CD4-positive, alpha-beta T cell treated with Interferon alpha-2 for 1 hour (primary cell): ENCODE data around the gene TNIK.
"Not testable (repeated sequence)": the region's sequence is repeated elsewhere in the genome, so short reads cannot be mapped to it uniquely, and the experiment has no call there.

Experiments
- DNase-seq, 2 donors: peaks; one replicate each; pipeline ENCODE4 v3.0.0-alpha.2; 2020 to 2022

The TNIK gene

DNA sequence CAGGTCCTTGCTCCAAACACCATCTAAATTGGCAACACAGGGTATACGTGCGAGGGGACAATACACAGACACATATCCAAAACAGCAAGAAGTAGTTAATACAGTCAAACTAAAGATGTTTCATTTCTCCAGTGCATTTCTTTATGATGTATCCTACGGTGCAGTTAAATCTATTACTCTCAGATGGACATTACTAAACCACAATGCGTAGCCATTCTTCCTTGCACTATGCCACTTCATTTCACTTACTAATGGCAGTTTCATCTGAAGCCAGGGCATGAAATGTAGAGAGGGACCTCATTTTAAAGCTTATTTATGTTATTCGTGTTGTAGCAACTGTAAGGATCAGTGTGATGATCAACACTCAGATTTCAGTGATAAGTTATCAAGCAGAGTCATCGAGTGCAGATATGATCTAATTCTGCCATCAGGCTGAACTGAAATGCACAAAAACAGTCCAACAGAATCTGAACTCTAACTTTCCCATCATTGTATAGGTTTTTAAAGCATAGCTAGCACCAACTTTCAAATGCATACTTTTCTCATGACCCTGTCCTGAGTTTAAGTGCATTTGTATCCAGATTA is 14.5 kb downstream of the TNIK start:
- DNase-seq: no peak

DNA sequence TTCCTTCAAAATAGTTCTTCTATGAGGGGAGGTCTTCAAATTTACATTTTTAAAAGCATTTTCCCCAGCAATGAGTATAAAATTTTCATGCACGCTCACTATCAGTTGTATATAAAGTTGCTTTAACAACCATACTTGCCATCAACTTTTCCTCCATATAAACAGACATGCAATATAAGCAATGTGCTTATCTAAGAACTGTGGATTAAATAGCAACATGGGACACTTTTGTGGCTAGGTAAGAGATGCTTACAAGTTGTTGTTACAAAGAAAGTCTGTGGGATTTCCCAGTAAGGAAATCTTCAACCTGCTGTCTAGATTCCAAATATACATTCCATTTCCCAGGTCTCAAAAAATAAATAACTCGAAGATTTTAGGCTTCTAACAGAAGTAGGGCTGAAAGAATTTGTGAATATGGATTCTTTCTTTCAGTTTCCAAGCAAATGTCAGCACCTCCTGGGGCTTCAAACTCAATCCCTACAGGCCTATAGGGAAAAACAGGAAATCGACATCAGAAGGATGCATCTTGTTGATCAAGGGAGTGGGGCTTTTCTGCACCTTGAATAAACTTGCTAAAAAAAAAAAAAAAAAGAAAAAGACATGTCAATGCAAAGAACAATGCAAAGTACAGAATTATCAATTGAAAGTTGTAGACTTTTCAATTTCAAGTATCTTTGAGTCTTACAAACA is 16.1 kb downstream of the TNIK start:
- DNase-seq: no peak

DNA sequence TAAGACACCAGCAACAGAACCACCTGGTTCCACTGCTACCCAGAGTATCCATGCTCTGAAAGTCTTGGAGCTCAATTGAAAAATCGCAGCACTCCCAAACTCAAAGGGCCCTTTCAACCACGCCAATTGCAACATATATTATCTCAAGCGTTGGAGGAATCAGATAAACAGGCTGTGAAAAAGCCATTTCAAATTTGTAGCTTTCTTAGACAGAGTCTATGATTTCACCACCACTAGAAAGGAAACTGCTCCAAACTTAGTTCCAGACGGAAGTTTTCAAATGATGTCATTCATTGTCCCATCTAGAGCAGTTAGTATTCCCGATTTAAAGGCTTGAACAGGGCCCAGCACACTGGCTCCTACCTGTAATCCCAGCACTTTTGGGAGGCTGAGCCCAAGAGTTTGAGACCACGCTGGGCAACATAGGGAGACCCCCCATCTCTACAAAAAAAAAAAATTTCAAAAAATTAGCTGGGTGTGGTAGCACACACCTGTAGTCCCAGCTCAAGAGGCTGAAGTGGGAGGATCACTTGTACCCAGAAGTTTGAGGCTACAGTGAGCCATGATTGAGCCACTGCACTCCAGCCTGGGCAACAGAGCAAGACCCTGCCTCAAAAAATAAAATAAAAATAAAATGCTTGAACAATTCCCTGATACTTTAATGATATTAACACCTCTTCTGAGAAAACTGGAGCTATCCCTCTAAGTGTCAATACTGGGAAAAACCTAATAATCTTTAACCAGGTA is 16.8 kb downstream of the TNIK start:
- DNase-seq: no peak

DNA sequence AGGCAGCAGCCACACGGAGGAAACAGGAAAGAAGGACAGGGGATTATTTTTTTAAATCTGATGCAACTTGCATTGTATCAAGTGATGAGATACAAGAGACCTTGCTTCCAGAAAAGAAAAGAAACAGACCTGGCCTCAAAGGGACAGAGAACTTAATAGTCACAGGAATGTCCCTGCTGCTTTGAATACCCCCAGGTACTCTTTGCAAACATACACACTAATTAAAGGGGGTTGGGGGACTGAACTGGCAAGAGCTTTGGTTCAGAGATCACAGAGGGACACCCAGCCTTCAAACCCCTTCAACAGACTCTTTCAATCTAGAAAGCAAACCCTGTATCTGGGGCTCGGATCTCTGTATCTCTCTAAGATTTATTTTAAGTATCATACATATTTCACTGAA is 18.0 kb downstream of the TNIK start:
- DNase-seq: no peak

DNA sequence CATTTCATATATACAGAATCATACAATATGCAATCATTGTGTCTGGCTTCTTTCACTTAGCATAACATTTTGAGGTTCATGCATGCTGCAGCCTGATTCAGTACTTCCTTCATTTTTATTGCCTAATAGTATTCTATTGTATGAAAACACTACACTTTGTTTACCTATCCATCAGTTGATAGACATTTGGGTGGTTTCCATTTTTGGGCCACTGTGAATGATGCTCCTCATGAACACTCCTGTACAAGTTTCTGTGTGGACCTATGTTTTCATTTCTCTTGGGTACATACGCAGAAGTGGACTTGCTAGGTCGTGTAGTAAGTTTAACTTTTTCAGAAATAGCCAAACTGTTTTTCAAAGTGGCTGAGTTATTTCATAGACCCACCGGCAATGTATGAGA is 18.8 kb downstream of the TNIK start:
- no peak for DNase-seq

DNA sequence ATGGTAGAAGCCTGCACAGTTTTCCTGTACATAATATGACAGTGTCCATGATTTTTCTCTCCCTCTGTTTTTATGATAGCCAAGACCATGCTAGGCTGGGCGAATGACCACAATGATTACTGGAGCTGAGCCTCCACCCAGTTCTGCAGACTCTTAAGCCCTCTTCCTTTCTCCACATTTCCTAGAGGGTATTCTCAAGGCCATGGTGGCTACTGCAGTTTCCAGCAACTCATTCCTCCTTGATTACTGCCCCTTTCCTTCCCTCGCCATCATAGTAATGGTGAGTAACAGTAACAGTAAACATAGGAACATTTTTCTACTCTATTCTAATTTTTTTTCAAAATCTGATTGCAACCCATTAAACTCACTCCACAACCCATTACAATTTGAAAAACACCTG is 20.2 kb downstream of the TNIK start:
- no peak for DNase-seq

DNA sequence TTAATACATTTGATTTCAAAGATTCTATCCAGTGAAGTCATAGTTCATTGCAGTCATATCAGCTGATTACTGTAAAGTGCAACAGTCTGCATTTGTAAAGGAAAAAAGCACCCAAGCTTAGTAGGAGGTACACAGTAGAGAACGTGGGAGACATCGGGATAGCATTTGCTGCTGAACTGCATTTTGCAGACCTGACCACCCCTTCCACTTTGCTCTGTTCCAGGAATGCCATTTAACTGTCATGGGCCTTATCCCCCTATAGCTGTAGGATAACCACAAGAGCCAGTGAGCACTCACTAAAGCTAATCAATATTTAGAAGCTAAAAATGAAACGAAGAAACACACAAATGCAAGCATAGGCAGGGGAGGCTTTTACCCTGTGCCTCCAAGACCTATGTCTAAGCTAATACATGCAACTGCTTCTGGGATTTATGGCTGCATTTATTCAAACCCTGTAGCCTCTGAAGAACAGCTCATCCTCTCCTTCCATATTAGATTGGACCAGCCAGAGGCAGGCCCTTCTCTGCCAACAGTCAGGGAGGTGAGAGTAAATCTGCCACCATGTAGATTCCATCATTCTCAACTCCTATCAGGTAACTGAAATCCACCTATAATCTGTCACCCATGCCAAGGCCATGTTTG is 23.0 kb downstream of the TNIK start:
- no peak for DNase-seq

DNA sequence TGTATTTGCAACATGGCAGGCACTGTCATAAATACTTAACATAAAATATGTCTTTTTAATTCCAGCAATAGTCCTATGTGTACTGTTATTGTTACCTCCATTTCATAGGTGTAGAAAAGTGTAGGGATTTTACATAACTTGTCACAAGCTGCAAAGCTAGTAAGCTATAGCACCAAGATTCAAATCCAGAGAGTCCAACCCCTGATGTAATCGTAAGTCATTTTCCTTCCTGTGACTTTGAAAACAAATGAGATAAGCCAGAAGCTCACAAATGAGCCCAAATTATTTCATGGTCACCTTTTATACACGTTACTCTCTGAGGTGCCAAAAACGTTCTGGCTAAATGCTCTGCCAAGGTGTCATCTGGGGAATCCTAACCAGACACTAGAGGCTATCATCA is 23.8 kb downstream of the TNIK start:
- DNase-seq: no peak

DNA sequence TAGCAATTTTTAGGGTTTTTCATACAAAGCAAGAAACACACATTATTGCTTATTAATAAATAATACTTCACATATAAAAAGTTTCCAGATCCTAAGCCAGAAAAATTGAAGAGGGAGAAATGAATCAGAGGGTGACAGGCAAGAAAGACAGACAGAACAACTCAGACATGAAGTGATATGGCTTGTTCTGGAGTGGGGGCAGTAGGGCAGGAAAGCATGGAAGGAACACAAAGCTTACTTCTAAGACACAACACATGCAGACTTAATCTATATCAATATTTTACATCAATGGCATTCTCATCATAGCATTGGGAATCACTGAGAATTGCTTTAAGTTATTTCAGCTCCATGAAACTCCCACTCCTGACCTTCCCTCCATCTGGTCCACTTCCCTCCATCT is 24.4 kb downstream of the TNIK start:
- no peak for DNase-seq

DNA sequence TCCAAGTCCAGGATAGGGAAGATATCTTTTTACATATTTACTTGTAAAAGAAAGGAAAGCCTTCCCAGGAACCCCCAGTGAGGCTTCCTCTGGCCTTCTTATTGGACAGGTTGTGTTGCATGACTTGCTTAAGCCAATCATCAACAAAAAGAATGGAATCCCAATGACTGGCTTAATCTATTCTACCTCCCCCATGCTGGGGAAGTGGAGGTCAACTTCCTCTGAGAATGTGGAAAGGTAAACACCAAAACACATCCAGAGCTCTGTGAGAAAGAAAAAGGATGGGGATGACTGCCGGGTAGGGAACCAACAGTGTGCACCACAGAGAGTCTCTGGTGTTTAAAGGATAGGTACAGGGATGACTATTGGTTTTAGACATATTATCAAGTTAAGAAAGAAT is 25.1 kb downstream of the TNIK start:
- no peak for DNase-seq

DNA sequence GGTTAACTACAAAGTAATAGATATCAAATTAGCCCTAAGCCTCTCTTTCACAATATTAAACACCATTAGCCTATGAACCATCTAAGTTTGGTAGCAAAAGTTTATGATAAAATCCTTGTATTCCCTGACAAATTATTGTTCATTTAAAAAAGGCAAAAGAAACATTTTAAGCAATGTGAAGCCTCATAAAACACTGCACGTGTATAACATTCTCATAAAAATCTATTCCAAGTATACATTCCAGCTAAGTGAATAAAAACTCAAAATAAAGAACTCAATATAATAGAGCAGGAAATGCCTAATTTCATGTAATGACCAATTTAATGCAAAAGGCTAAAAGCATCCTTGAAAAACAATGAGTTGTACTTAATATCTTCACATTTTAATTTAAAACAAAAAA is 27.7 kb downstream of the TNIK start:
- DNase-seq: no peak

DNA sequence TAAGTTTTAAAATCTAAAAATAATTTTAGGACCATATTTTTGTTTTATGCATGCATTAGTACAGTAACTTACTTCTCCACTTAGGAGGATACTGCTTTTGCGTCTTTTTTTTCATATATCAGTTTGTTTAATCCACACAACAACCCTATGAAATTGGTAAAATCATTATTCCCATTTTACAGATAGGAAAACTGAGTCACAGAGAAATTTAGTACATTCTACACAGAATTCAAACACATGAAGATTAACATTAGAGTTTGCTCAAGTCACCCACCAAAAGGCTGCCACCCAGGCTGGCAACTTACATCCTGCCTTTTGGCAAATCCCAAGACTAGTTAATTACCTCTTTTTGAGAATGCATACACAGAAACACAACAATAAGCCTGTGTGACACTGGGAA is 28.7 kb downstream of the TNIK start:
- no peak for DNase-seq

DNA sequence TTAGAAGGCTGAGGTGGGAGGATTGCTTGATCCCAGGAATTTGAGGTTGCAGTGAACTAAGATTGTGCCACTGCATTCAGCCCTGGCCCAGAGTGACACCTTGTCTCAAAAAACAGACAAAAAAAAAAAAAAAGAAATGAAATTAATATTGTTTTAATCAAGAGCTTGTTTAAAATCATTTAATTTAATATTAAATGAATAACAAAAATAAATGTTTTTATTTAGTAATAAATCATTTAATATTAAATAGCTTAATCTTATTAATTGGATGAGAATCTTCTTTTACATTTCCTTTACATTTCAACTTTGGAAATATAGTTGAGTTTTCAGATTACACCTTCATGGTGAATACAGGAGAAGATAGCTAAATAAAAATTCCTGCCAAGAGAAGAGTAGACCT is 29.7 kb downstream of the TNIK start:
- no peak for DNase-seq

DNA sequence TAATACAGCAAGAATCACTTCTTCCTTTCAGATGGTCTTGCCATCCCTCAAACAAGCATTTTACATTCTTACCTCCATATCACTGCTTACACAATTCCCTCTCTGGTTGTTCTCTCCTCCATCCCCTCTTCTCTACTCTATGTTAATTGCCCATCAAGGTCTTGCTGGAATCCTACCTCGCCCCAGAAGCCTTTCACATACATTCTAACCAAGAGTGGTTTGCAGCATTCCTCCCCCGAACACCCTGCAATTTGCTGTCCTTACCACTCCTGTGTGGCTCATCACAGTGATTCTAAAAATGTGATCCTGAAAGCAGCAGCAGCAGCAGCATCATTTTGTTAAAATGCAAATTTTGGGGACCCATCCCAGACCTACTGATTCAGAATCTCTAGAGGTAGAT is 30.6 kb downstream of the TNIK start:
- no peak for DNase-seq

DNA sequence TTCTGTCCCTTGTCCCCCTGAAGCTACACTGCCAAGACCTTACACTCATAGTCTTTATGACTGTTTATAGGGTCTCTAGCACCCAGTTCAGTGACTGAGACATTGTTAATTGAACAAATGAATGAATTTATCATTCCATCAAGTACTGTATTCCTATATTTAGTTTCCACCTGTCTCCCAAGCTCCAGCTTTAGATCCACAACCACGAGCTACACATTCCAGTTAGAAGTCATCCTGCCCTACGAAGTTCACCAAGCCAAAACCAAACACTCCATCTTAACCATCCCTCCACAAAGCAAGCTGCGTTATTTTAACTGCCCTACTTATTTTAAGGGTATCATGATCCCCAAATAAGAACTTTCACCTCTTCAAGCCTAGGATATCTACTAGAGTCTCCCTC is 31.3 kb downstream of the TNIK start:
- DNase-seq: no peak

DNA sequence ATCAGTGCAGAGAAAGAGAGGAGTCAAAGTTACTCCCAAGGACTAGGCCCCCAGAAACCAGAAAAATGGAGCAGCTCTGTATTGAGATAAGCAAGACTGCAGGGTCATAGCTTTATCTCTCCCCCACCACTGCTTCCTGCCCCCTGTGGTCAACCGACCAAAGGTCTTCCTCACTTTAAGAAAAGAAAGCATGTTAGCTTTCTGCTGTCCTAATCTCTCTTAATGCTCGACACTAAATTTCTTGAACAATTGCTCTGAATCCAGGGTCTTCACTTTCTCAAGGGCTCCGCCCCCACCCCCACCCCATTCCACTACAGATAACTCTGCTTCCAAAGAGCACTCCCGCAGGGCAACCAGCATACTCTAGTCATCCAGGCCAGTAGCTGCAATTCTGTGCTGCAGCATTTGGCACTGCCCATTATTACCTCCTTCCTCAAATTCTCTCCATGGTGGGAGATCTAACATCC is 31.9 kb downstream of the TNIK start:
- no peak for DNase-seq

- DNase-seq: no peak
Measured at GRCh38 chr3:171427771-171428320, 32.4 kb downstream of the TNIK start.

- DNase-seq: not testable (repeated sequence)
Measured at GRCh38 chr3:171424063-171424462, 36.1 kb downstream of the TNIK start.

DNA sequence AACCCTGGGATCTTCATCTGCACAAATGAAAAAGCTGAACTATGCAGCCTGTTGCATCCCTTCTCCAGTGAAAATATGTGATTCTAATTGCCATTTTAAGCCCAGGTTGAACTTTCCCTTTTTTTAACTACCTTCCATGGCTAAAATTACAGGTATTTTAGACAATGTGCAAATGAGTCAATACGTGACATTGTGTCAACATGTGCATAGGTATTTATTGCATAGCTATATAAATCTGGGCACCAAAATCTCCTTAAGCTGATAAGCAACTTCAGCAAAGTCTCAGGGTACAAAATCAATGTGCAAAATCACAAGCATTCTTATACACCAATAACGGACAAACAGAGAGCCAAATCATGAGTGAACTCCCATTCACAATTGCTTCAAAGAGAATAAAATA is 37.4 kb downstream of the TNIK start:
- DNase-seq: not testable (repeated sequence)

DNA sequence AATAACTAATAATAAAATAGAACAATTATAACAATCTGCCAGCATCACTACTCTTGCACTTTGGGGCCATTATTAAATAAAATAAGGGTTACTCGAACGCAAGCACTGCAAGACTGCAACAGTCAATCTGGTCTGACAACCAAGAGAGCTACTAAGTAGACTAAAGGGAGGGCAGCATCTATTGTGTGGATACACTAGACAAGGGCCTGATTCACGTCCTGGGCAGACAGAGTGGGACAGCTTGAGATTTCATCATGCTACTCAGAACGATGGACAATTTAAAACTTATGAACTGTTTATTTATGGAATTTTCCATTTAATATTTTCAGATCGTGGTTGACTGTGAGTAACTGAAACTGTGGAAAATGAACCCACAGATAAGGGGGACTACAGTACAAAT is 39.5 kb downstream of the TNIK start:
- no peak for DNase-seq

DNA sequence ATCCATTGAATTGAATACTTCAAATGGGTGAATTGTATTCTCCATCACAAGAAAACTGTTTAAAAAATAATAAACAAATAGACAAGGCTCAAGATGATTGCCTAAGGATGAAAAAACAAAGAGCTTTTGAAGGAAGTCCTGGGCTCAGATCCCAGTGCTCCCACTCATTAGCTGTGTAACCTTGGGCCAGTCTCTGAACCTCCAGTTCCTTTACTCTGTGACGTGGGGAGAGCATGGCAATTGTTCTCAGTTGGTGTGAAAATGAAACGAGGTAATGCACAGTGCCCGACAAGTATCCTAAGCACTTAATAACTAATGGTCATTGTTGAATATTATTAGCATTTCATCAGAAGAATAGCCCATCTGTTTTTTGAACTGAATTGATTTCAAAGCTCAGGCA is 40.7 kb downstream of the TNIK start:
- no peak for DNase-seq

- no peak for DNase-seq
Measured at GRCh38 chr3:171417813-171418212, 42.4 kb downstream of the TNIK start.

- no peak for DNase-seq
Measured at GRCh38 chr3:171417137-171417536, 43.1 kb downstream of the TNIK start.

DNA sequence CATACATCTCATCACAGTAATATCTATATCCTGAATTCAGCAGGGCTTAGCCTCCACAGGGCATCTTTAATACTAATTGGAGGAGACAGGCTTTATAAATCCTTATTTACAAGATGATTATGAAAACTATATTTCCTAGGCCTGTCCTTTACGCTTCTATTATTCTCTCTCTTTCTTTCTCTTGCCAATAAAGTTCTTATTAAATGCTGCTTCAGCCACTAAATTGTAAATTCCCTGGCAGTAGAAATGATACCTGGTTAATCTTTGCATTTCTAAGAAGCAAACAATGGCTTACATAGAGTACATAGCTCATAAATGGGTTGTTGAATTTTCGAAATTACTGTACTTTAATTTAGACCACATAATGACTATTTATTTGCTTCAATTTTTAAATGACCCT is 43.5 kb downstream of the TNIK start:
- DNase-seq: no peak
